ENCODE data around the gene RFTN1. TPM values are rescaled to one million over a fixed set of nuclear protein-coding genes. Genes with fewer than 3 reads are reported as not detected.

The RFTN1 gene
- total and polyA plus RNA-seq, 7 donors, result 9.1 to 33.1 (median 15.9) TPM

DNA sequence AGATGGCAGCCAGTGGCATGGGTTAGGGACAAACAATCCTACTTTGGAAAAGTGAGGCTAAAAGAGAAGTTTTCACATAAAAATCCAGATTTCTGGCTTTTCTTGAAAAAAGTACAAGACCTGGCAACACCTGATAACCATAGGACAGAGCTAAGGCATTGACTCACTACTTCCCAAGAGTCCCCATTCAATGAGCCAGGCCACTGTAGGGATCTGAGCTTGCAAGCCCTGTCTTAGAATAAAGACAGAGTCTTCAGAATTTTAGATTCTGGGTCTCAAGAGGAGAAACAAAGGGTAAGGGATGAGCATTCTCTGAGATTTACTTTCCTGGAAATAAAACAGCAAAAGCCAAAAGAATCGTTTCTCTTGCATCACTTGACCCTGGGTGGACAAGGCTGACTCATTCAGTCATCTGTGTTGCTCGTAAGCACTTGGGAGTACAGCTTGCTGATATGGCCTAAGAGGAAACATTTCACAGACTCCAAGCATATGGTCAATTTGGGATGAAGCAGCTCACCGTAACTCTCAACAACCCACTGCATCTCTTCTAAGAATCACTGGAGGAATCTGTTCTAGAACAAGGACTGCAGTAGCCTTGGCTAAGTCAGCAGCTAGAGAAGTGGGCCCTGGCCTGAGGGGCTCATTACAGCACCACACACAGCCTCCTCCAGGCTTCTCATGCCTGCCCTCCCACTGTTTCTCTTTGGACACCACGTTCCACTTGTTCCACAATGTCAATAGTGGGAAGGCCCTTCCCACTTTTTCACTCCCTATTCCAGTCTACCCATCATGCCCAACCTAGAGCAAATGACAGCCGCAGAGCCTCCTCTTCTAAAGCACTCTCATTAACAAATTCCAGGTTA is 86.2 kb downstream of the RFTN1 start:
- WGBS, 3 donors, result 69 to 70% (median 70%) methylated on average over 5 of the region's 5 CpGs
- intact Hi-C loops (cut with DNase I), result no loop called here
- ATAC-seq (peak; percentile 49 to 74 (median 66)), DNase-seq (peak in 1 of 2 donors; percentile 28)
- peaks cover 4% of the 10 kb centered on the region for H3K4me1 ChIP-seq
- no peaks in the 10 kb centered on the region for H3K9me3 ChIP-seq
- H3K4me3 ChIP-seq, result no peak overlapping the region
- TF ChIP-seq, protein P1, sequence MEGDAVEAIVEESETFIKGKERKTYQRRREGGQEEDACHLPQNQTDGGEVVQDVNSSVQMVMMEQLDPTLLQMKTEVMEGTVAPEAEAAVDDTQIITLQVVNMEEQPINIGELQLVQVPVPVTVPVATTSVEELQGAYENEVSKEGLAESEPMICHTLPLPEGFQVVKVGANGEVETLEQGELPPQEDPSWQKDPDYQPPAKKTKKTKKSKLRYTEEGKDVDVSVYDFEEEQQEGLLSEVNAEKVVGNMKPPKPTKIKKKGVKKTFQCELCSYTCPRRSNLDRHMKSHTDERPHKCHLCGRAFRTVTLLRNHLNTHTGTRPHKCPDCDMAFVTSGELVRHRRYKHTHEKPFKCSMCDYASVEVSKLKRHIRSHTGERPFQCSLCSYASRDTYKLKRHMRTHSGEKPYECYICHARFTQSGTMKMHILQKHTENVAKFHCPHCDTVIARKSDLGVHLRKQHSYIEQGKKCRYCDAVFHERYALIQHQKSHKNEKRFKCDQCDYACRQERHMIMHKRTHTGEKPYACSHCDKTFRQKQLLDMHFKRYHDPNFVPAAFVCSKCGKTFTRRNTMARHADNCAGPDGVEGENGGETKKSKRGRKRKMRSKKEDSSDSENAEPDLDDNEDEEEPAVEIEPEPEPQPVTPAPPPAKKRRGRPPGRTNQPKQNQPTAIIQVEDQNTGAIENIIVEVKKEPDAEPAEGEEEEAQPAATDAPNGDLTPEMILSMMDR (IDR thresholded peaks at IDR 0.05), result no peak
- peaks cover 0 to 14% of the 10 kb centered on the region in 2 donors for H3K36me3 ChIP-seq (ENCODE audit: insufficient read depth in 1 of 2, low read depth in 1 of 2)
- H3K27ac ChIP-seq, result no peak overlapping the region
- H3K27me3 ChIP-seq (ENCODE audit: insufficient read depth in 3 of 3, low read length in 2 of 3), result no peaks in the 10 kb centered on the region

DNA sequence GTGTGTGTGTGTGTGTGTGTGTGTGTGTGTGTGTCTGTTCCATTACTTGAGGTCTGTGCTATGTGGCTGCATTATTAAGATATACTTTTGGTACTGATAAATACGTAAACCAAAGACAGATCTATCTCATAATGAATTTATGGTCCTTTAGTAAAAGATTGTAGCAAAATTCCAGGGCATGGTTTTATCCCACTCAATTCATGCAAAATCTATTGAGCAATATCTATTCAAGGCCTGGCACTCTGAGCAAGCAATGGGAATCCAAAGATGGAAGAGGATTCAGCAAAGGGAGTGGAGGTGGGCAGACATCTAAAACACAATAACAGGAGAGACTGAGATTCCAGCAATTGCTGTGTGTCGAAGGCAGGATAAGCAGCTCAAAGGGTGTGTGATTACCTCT is 86.8 kb downstream of the RFTN1 start:
- TF ChIP-seq, protein P1 (IDR thresholded peaks at IDR 0.05), result no peak
- Histone ChIP-seq H3K9me3 (no peaks in the 10 kb centered on the region), H3K36me3 (ENCODE audit: insufficient read depth in 1 of 2, low read depth in 1 of 2) (peaks cover 0 to 7% of the 10 kb centered on the region in 2 donors), H3K27me3 (ENCODE audit: insufficient read depth in 3 of 3, low read length in 2 of 3) (no peaks in the 10 kb centered on the region), H3K4me3 (no peak overlapping the region), H3K27ac (no peak overlapping the region), H3K4me1 (peaks cover 4% of the 10 kb centered on the region)
- intact Hi-C loops (cut with DNase I), result no loop called here
- no peak for ATAC-seq
- WGBS, 3 donors, result 96% methylated on average over 2 of the region's 2 CpGs
- no peak for DNase-seq

DNA sequence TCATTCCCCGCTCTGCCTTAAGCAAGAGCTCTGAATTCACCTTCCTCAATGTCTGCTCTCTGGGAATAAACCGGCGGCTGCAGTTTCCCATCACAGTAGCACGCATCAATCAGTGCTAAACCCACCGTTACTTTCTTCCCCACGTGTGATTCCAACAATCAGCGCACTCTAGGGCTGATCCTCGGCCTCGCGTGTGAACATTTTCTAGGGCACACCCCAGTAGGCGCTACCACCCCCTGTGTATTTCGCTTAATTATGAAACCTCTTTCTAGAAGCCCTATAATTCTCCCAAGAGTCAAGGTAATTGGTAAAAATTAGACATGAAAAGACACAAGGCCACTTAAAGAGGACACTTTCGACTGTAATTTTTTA is 87.5 kb downstream of the RFTN1 start:
- DNase-seq, result no peak
- Histone ChIP-seq H3K27ac (no peak overlapping the region), H3K9me3 (no peaks in the 10 kb centered on the region), H3K27me3 (ENCODE audit: insufficient read depth in 3 of 3, low read length in 2 of 3) (no peaks in the 10 kb centered on the region), H3K4me1 (peaks cover 4% of the 10 kb centered on the region), H3K4me3 (no peak overlapping the region), H3K36me3 (ENCODE audit: insufficient read depth in 1 of 2, low read depth in 1 of 2) (peaks cover 0 to 2% of the 10 kb centered on the region in 2 donors)
- intact Hi-C loops (cut with DNase I), result no loop called here
- WGBS, 3 donors, result 87 to 90% (median 90%) methylated on average over 13 of the region's 13 CpGs
- TF ChIP-seq, protein P1 (IDR thresholded peaks at IDR 0.05), result no peak
- ATAC-seq, result no peak

DNA sequence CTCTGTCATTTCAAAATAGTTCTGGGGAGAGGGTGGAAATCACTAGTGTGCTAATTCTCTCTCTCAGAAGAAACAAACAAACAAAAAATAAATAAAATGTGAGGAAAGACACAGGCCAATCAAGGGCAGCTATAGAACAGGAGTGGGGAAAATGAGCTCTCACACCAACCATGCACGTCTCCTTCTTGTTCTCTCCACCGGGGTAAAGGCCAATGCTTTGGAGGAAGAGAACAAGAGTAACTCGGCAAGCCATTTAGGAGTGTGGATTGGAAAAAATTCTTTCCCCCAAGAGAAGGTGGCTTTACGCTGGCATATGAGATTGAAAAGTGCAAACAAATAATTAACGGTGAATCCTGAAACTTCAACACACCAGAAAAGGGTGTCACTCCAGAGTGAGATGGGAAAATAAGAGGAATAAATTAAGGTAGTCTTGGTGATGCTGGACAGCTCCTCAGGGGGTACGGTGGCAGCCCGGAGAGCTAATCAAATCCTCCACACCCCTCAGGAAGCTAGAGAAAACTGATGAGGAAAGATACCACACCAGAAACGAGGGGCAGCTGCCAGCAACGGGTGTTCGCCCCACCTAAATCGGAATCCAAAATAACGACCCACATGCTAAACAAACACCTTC is 88.0 kb downstream of the RFTN1 start:
- ATAC-seq, result no peak

More for the DNA sequence above, 88.0 kb downstream of the RFTN1 start:
- H3K27ac ChIP-seq, result no peak overlapping the region
- no peak overlapping the region for H3K4me3 ChIP-seq
- WGBS, 3 donors, result 72 to 75% (median 74%) methylated on average over 12 of the region's 12 CpGs
- no peak for DNase-seq
- intact Hi-C loops (cut with DNase I), result no loop called here
- H3K27me3 ChIP-seq (ENCODE audit: insufficient read depth in 3 of 3, low read length in 2 of 3), result no peaks in the 10 kb centered on the region
- TF ChIP-seq, protein P1 (IDR thresholded peaks at IDR 0.05), result no peak
- peaks cover 4% of the 10 kb centered on the region for H3K4me1 ChIP-seq
- no peaks in the 10 kb centered on the region for H3K9me3 ChIP-seq
- H3K36me3 ChIP-seq (ENCODE audit: insufficient read depth in 1 of 2, low read depth in 1 of 2), result no peaks in the 10 kb centered on the region

All from psoas muscle (tissue), 8 donors.